ENCODE data around the gene DLST. TPM values are rescaled to one million over a fixed set of nuclear protein-coding genes. Genes with fewer than 3 reads are reported as not detected.
A peak's percentile ranks its signal among the peaks of the same experiment; 100 is the strongest.

The DLST gene
- total RNA-seq, 1 experiment from 2014 or later = 68.8 TPM

DNA sequence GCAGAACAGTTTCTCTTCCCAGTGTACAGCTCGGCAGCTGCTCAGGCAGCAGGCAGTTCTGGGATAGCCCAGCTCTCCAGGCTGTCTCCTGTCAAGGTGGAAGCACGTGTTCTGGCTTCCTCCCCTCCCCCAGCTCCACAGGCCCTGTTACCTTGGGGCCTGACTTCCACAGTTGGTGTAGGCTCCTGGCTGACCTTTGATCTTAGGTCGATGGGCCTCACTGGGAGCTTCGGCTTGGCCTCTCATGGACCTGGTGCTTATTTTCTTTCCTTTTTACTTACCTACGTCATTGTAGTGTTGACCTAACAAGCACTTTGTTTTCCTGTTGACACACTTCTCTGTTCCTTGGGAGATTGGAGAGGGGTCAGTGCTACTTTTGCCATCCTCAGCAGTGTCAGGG, 17.0 kb downstream of the DLST start:
- ChIA-PET POLR2A (no interaction called here), CTCF (no interaction called here)
- Histone ChIP-seq H3K27ac (ENCODE audit: low read length) (no peak overlapping the region), H3K27me3 (ENCODE audit: control insufficient read depth, insufficient read depth, low read length) (no peaks in the 10 kb centered on the region), H3K9me3 (ENCODE audit: control insufficient read depth, insufficient read depth, low read depth, low read length) (no peaks in the 10 kb centered on the region), H3K36me3 (ENCODE audit: control insufficient read depth, insufficient read depth, low read length) (peaks cover 26% of the 10 kb centered on the region), H3K4me1 (ENCODE audit: control insufficient read depth, insufficient read depth, low read length) (no peaks in the 10 kb centered on the region), H3K4me3 (ENCODE audit: low read depth in 2 of 2, low read length in 2 of 2) (no peak overlapping the region)
- BruUV-seq (replicated peaks) = no TSS peak
- in situ Hi-C loops (cut with HindIII; ENCODE audit: low pct_unique_long_range_greater_than_20kb, low sequenced_read_pairs) (no loop called here), intact Hi-C loops (cut with micrococcal nuclease; ENCODE audit: unreplicated experiment) (no loop called here)
- no peak for DNase-seq (ENCODE audit: low read depth, low spot score)
- no peak for ATAC-seq
- TF ChIP-seq, protein P1, sequence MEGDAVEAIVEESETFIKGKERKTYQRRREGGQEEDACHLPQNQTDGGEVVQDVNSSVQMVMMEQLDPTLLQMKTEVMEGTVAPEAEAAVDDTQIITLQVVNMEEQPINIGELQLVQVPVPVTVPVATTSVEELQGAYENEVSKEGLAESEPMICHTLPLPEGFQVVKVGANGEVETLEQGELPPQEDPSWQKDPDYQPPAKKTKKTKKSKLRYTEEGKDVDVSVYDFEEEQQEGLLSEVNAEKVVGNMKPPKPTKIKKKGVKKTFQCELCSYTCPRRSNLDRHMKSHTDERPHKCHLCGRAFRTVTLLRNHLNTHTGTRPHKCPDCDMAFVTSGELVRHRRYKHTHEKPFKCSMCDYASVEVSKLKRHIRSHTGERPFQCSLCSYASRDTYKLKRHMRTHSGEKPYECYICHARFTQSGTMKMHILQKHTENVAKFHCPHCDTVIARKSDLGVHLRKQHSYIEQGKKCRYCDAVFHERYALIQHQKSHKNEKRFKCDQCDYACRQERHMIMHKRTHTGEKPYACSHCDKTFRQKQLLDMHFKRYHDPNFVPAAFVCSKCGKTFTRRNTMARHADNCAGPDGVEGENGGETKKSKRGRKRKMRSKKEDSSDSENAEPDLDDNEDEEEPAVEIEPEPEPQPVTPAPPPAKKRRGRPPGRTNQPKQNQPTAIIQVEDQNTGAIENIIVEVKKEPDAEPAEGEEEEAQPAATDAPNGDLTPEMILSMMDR (IDR thresholded peaks at IDR 0.05) = no peak
- no peak for TF ChIP-seq POLR2AphosphoS5 (IDR thresholded peaks at IDR 0.05; ENCODE audit: low read depth, low read length)
- TF ChIP-seq TCF7L2 (IDR thresholded peaks at IDR 0.05; ENCODE audit: low read depth, low read length) = no peak

DNA sequence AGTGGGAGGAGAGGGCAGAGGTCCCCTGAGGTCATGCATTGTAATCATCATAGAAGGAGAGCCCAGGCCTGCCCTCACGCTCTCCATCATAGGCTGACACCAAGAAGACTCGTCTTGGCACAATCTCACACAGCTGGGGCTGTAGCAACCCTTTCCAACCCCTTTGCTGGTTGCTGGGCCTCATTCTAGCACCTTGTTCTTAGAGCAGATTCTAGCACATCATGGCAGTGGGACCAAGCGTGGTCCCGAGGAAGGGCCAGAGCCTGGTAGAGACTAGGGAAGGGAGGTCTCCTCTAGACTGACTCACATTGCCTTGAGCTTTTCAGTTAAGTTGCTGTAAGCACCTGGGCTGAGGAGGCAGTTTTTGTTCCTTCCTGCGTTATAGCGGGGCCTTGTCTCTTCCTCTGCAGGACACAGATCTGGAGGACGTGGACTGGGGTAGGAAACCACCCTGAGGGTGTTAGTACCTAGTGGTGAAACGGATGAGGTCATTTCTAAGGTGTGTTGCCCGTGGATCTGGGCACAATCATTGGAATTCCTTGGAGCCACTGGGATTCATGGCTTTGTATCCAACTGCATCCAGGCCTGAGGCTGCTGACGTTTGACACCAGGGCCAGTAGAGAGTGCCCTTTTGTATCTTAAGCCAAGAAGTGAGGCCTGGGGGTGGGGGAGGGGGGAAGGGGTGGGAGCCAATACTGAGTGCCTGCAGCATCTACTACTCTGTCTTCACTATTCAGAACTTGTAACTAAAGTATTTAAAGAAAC, 21.4 kb downstream of the DLST start:
- Histone ChIP-seq H3K36me3 (ENCODE audit: control insufficient read depth, insufficient read depth, low read length) (peaks cover 8% of the 10 kb centered on the region; the same call in 1 of the 2 replicates), H3K4me1 (ENCODE audit: control insufficient read depth, insufficient read depth, low read length) (no peaks in the 10 kb centered on the region), H3K27ac (ENCODE audit: low read length) (no peak overlapping the region), H3K9me3 (ENCODE audit: control insufficient read depth, insufficient read depth, low read depth, low read length) (no peaks in the 10 kb centered on the region), H3K4me3 (ENCODE audit: low read depth in 2 of 2, low read length in 2 of 2) (no peak overlapping the region), H3K27me3 (ENCODE audit: control insufficient read depth, insufficient read depth, low read length) (no peaks in the 10 kb centered on the region)
- TF ChIP-seq SIN3A (IDR thresholded peaks at IDR 0.05; ENCODE audit: borderline replicate concordance, insufficient read depth, low read depth, low read length) (no peak), POLR2AphosphoS5 (IDR thresholded peaks at IDR 0.05; ENCODE audit: low read depth, low read length) (no peak), TCF7L2 (IDR thresholded peaks at IDR 0.05; ENCODE audit: low read depth, low read length) (no peak)
- TF ChIP-seq, protein P2, sequence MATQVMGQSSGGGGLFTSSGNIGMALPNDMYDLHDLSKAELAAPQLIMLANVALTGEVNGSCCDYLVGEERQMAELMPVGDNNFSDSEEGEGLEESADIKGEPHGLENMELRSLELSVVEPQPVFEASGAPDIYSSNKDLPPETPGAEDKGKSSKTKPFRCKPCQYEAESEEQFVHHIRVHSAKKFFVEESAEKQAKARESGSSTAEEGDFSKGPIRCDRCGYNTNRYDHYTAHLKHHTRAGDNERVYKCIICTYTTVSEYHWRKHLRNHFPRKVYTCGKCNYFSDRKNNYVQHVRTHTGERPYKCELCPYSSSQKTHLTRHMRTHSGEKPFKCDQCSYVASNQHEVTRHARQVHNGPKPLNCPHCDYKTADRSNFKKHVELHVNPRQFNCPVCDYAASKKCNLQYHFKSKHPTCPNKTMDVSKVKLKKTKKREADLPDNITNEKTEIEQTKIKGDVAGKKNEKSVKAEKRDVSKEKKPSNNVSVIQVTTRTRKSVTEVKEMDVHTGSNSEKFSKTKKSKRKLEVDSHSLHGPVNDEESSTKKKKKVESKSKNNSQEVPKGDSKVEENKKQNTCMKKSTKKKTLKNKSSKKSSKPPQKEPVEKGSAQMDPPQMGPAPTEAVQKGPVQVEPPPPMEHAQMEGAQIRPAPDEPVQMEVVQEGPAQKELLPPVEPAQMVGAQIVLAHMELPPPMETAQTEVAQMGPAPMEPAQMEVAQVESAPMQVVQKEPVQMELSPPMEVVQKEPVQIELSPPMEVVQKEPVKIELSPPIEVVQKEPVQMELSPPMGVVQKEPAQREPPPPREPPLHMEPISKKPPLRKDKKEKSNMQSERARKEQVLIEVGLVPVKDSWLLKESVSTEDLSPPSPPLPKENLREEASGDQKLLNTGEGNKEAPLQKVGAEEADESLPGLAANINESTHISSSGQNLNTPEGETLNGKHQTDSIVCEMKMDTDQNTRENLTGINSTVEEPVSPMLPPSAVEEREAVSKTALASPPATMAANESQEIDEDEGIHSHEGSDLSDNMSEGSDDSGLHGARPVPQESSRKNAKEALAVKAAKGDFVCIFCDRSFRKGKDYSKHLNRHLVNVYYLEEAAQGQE (IDR thresholded peaks at IDR 0.05; ENCODE audit: insufficient read depth in 1 of 2, low read depth in 2 of 2, low read length in 1 of 2) = no peak
- TF ChIP-seq, protein P1 (IDR thresholded peaks at IDR 0.05) = no peak
- in situ Hi-C loops (cut with HindIII; ENCODE audit: low pct_unique_long_range_greater_than_20kb, low sequenced_read_pairs) = no loop called here
- DNase-seq (ENCODE audit: low read depth, low spot score) = no peak
- TSS peak; percentile 66 for BruUV-seq (replicated peaks)
- intact Hi-C loops (cut with micrococcal nuclease; ENCODE audit: unreplicated experiment) = no loop called here
- ChIA-PET POLR2A (no interaction called here), CTCF (no interaction called here)
- no peak for ATAC-seq
